Kidney (tissue), 14 donors: Measurements from ENCODE around the gene PPP6R3. TPM values are rescaled to one million over a fixed set of nuclear protein-coding genes. Genes with fewer than 3 reads are reported as not detected.

Experiments used
- DNase-seq, 5 donors: peaks; one replicate each; pipeline ENCODE4 v3.0.0-alpha.2; 2013 to 2020
- FAIRE-seq: peaks from 2 replicates; lab custom pipeline; 2012; peaks lifted over from hg19 to GRCh38; lab: Jason Lieb, UNC
- H3K27ac ChIP-seq, 2 donors: one replicate each; pipeline ENCODE4 v1.7.0; 2013; ENCODE audit warnings: low read depth in 2 of 2, low read length in 2 of 2, inconsistent platforms in 1 of 2
- H3K27me3 ChIP-seq: one replicate; pipeline ENCODE4 v1.7.1; 2013; ENCODE audit warnings: low read length, inconsistent platforms; ENCODE audit not compliant: control insufficient read depth, insufficient read depth
- H3K36me3 ChIP-seq, 3 donors: one replicate each; pipeline versions ENCODE4 v1.7.0 to v1.7.1; 2013; ENCODE audit warnings: low read length in 3 of 3, control low read depth in 1 of 3, inconsistent platforms in 1 of 3; ENCODE audit not compliant: insufficient read depth in 3 of 3, control insufficient read depth in 2 of 3
- H3K4me1 ChIP-seq, 3 donors: one replicate each; pipeline versions ENCODE4 v1.7.0 to v1.7.1; 2013; ENCODE audit warnings: low read length in 3 of 3, inconsistent platforms in 1 of 3, low read depth in 1 of 3; ENCODE audit not compliant: control insufficient read depth in 2 of 3, insufficient read depth in 2 of 3
- H3K4me3 ChIP-seq, 3 donors: one replicate each; pipeline versions ENCODE4 v1.7.0 to v1.8.1; 2013; ENCODE audit warnings: low read length in 3 of 3, control low read depth in 1 of 3, inconsistent platforms in 1 of 3
- H3K9ac ChIP-seq, 3 donors: one replicate each; pipeline versions ENCODE4 v1.7.0 to v1.7.1; 2013; ENCODE audit warnings: low read length in 3 of 3, control low read depth in 1 of 3, inconsistent platforms in 1 of 3
- H3K9me3 ChIP-seq, 3 donors: one replicate each; pipeline versions ENCODE4 v1.7.0 to v1.7.1; 2013; ENCODE audit warnings: low read length in 3 of 3, control low read depth in 1 of 3, inconsistent platforms in 1 of 3; ENCODE audit not compliant: control insufficient read depth in 2 of 3, insufficient read depth in 1 of 3
- CTCF ChIP-seq: IDR thresholded peaks from 3 replicates; pipeline ENCODE4 v1.5.1; 2012; ENCODE audit warnings: mild to moderate bottlenecking, moderate library complexity, borderline replicate concordance; ENCODE audit not compliant: insufficient read depth; ENCODE audit errors: extremely low read depth
- intact Hi-C: fragments of 100-400 bp; cut with DNase I; formaldehyde crosslinking; loops from one replicate; pipeline ENCODE4 v1.11.1; 2022
- polyA plus RNA-seq: library from polyadenylated mRNA; stranded (reverse); fragments of 350-450 nt; fragmentation: Illumina TruSeq; extraction: RNeasy Lipid Tissue Mini Kit (QIAGEN cat#74804); gene quantifications from one replicate; pipeline ENCODE4 v1.2.3, GENCODE V29; 2014; ENCODE audit warnings: low read depth, low replicate concordance; ENCODE audit not compliant: insufficient read depth
- total RNA-seq: library from RNA; stranded (reverse); fragmentation: NEBNext Ultra II Directional; extraction: Animal tissue kit (Norgen Biotek cat#: 25700); gene quantifications from one replicate; pipeline ENCODE4 v1.2.1, GENCODE V29; 2021
- donor health status: control.
- donor health status: control.
- donor health status: control.
- donor health status: control.
- donor health status: control.
- donor health status: DM: yes; HTN: yes; CAD: no.
- donor health status: Normal renal cell carcinoma (clear cell type).

PPP6R3 gene
- total and polyA plus RNA-seq, 2 donors from 2014 or later, result 30.3 to 108 TPM

- Histone ChIP-seq H3K36me3 (peaks cover 5 to 46% (median 30%) of the 10 kb centered on the region in 3 donors), H3K4me3 (no peak overlapping the region), H3K27ac (no peak overlapping the region), H3K4me1 (peaks cover 0 to 3% (median 0%) of the 10 kb centered on the region in 3 donors), H3K27me3 (no peaks in the 10 kb centered on the region), H3K9ac (no peak overlapping the region), H3K9me3 (no peaks in the 10 kb centered on the region)
- TF ChIP-seq CTCF, result no peak
- intact Hi-C loops, result no loop called here
- DNase-seq, result no peak
- FAIRE-seq, result no peak
Measured at GRCh38 chr11:68416070-68416578, 44.4 kb upstream of the PPP6R3 start.

- H3K27me3 ChIP-seq, result no peaks in the 10 kb centered on the region
- no peaks in the 10 kb centered on the region for H3K9me3 ChIP-seq
- H3K9ac ChIP-seq, result no peak overlapping the region
- intact Hi-C loops, result no loop called here
- TF ChIP-seq CTCF, result no peak
- H3K36me3 ChIP-seq, result peaks cover 2 to 33% (median 17%) of the 10 kb centered on the region in 3 donors
- H3K4me3 ChIP-seq, result no peak overlapping the region
- FAIRE-seq, result no peak
- H3K4me1 ChIP-seq, result peaks cover 0 to 3% (median 0%) of the 10 kb centered on the region in 3 donors
- H3K27ac ChIP-seq, result no peak overlapping the region
- DNase-seq, result no peak
Measured at GRCh38 chr11:68418648-68419047, 41.9 kb upstream of the PPP6R3 start.

GRCh38 chr11:68420171-68420570 lies 40.4 kb upstream of the PPP6R3 start:
- intact Hi-C loops, result no loop called here
- no peak for FAIRE-seq
- no peak for TF ChIP-seq CTCF
- Histone ChIP-seq H3K4me1 (no peaks in the 10 kb centered on the region), H3K27ac (no peak overlapping the region), H3K4me3 (no peak overlapping the region), H3K27me3 (no peaks in the 10 kb centered on the region), H3K9me3 (no peaks in the 10 kb centered on the region), H3K9ac (no peak overlapping the region), H3K36me3 (peaks cover 2 to 32% (median 14%) of the 10 kb centered on the region in 3 donors)
- DNase-seq, result no peak

GRCh38 chr11:68423481-68423880 lies 37.1 kb upstream of the PPP6R3 start:
- FAIRE-seq (no peak), DNase-seq (no peak)
- Histone ChIP-seq H3K9ac (no peak overlapping the region), H3K27ac (no peak overlapping the region), H3K4me1 (no peaks in the 10 kb centered on the region), H3K4me3 (no peak overlapping the region), H3K9me3 (no peaks in the 10 kb centered on the region), H3K27me3 (no peaks in the 10 kb centered on the region), H3K36me3 (peaks cover 2 to 32% (median 20%) of the 10 kb centered on the region in 3 donors)
- intact Hi-C loops, result no loop called here
- TF ChIP-seq CTCF, result no peak
